OCI-LY1 (cell line): ENCODE results near the gene HYAL4.

Source experiments
- CTCF ChIP-seq: fragments of 200-600 bp; sonication (generic), shearing (Covaris generic); IDR thresholded peaks from 2 replicates; pipeline ENCODE4 v1.5.1; 2017; ENCODE audit warnings: mild to moderate bottlenecking, antibody characterized with exemption, low read length, moderate library complexity, mixed read lengths
- EZH2 ChIP-seq: fragments of 200-600 bp; sonication (generic), shearing (Covaris generic); IDR thresholded peaks from 2 replicates; pipeline ENCODE4 v1.8.0; 2017; ENCODE audit warnings: borderline replicate concordance, mixed run types, mild to moderate bottlenecking, antibody characterized with exemption, low read length, moderate library complexity, mixed read lengths

GRCh38 chr7:123923599-123923998, 78.6 kb downstream of the HYAL4 start:
- no peak for TF ChIP-seq CTCF
- TF ChIP-seq EZH2 = no peak
